ENCODE results near the gene FOXL2NB.

GRCh38 chr3:138964923-138965322 lies 17.9 kb downstream of the FOXL2NB start:
- TF ChIP-seq, protein P1, sequence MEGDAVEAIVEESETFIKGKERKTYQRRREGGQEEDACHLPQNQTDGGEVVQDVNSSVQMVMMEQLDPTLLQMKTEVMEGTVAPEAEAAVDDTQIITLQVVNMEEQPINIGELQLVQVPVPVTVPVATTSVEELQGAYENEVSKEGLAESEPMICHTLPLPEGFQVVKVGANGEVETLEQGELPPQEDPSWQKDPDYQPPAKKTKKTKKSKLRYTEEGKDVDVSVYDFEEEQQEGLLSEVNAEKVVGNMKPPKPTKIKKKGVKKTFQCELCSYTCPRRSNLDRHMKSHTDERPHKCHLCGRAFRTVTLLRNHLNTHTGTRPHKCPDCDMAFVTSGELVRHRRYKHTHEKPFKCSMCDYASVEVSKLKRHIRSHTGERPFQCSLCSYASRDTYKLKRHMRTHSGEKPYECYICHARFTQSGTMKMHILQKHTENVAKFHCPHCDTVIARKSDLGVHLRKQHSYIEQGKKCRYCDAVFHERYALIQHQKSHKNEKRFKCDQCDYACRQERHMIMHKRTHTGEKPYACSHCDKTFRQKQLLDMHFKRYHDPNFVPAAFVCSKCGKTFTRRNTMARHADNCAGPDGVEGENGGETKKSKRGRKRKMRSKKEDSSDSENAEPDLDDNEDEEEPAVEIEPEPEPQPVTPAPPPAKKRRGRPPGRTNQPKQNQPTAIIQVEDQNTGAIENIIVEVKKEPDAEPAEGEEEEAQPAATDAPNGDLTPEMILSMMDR (IDR thresholded peaks at IDR 0.05), result no peak
- TF ChIP-seq POLR2AphosphoS5 (IDR thresholded peaks at IDR 0.05) (no peak), POLR2A (IDR thresholded peaks at IDR 0.05) (no peak)
